ENCODE data around the gene MBNL2. TPM values are rescaled to one million over a fixed set of nuclear protein-coding genes. Genes with fewer than 3 reads are reported as not detected.

Gene MBNL2
- total RNA-seq: 100 to 1,000 TPM in 2 of 3 donors, 10 to 100 TPM in 1; 68.5 to 131 (median 120) TPM

GRCh38 chr13:97221989-97222700 is at the start of gene MBNL2:
Gene MBNL2, plus strand, starts transcription at chr13:97222333. Its CDS starts 53,903 bp downstream, at chr13:97276236.
- no peaks in the 10 kb centered on the region for H3K9me3 ChIP-seq
- H3K36me3 ChIP-seq: no peaks in the 10 kb centered on the region
- no peaks in the 10 kb centered on the region for H3K27me3 ChIP-seq
- peak within 1 kb of the TSS; percentile 89 to 94 for H3K27ac ChIP-seq
- peak; percentile 90 to 93 for DNase-seq (ENCODE audit: low spot score in 2 of 2)
- intact Hi-C loops (cut with DNase I; ENCODE audit: low total_unique reads): loop anchor here (10.0 kb wide), 1 partner anchor 107 kb away; no protein-coding TSS in a partner anchor
- peak within 1 kb of the TSS; percentile 57 to 85 (median 65) for H3K4me3 ChIP-seq
- H3K4me1 ChIP-seq: peaks cover 4 to 9% of the 10 kb centered on the region in 2 donors
- no peak for TF ChIP-seq CTCF (IDR thresholded peaks at IDR 0.05)
- TF ChIP-seq POLR2A (IDR thresholded peaks at IDR 0.05): peak; percentile 83
- TF ChIP-seq POLR2AphosphoS5 (IDR thresholded peaks at IDR 0.05): peak; percentile 70 to 88 (median 77)

- no peak for DNase-seq (ENCODE audit: low spot score in 2 of 2)
These were observed 47.5 kb upstream of the MBNL2 start for GRCh38 chr13:97174638-97175037.

GRCh38 chr13:97175041-97175440 is 47.1 kb upstream of the MBNL2 start:
- DNase-seq (ENCODE audit: low spot score in 2 of 2): no peak
- intact Hi-C loops (cut with DNase I; ENCODE audit: low total_unique reads): no loop called here
- Histone ChIP-seq H3K36me3 (no peaks in the 10 kb centered on the region), H3K4me1 (no peaks in the 10 kb centered on the region), H3K27me3 (no peaks in the 10 kb centered on the region), H3K4me3 (no peak overlapping the region), H3K9me3 (no peaks in the 10 kb centered on the region), H3K27ac (no peak overlapping the region)
- no peak for TF ChIP-seq POLR2AphosphoS5 (IDR thresholded peaks at IDR 0.05)
- TF ChIP-seq CTCF (IDR thresholded peaks at IDR 0.05): no peak
- no peak for TF ChIP-seq POLR2A (IDR thresholded peaks at IDR 0.05)

More at GRCh38 chr13:97174638-97175037, 47.5 kb upstream of the MBNL2 start:
- no peaks in the 10 kb centered on the region for H3K36me3 ChIP-seq
- TF ChIP-seq POLR2A (IDR thresholded peaks at IDR 0.05) (no peak), CTCF (IDR thresholded peaks at IDR 0.05) (no peak), POLR2AphosphoS5 (IDR thresholded peaks at IDR 0.05) (no peak)
- no peaks in the 10 kb centered on the region for H3K4me1 ChIP-seq
- no peak overlapping the region for H3K4me3 ChIP-seq
- no peaks in the 10 kb centered on the region for H3K27me3 ChIP-seq
- intact Hi-C loops (cut with DNase I; ENCODE audit: low total_unique reads): no loop called here
- no peak overlapping the region for H3K27ac ChIP-seq
- H3K9me3 ChIP-seq: no peaks in the 10 kb centered on the region

GRCh38 chr13:97179501-97179900 is 42.6 kb upstream of the MBNL2 start:
- no peaks in the 10 kb centered on the region for H3K4me1 ChIP-seq
- peak in 1 of 3 donors; percentile 55 for TF ChIP-seq POLR2AphosphoS5 (IDR thresholded peaks at IDR 0.05)
- no peak for TF ChIP-seq POLR2A (IDR thresholded peaks at IDR 0.05)
- H3K9me3 ChIP-seq: no peaks in the 10 kb centered on the region
- DNase-seq (ENCODE audit: low spot score in 2 of 2): peak in 1 of 2 donors; percentile 45
- H3K27ac ChIP-seq: no peak overlapping the region
- intact Hi-C loops (cut with DNase I; ENCODE audit: low total_unique reads): no loop called here
- no peaks in the 10 kb centered on the region for H3K27me3 ChIP-seq
- no peak overlapping the region for H3K4me3 ChIP-seq
- no peaks in the 10 kb centered on the region for H3K36me3 ChIP-seq

- DNase-seq (ENCODE audit: low spot score in 2 of 2): no peak
- TF ChIP-seq POLR2AphosphoS5 (IDR thresholded peaks at IDR 0.05): no peak
- no peak for TF ChIP-seq POLR2A (IDR thresholded peaks at IDR 0.05)
- TF ChIP-seq CTCF (IDR thresholded peaks at IDR 0.05): no peak
- Histone ChIP-seq H3K9me3 (no peaks in the 10 kb centered on the region), H3K4me1 (no peaks in the 10 kb centered on the region), H3K27ac (no peak overlapping the region), H3K27me3 (no peaks in the 10 kb centered on the region), H3K4me3 (no peak overlapping the region), H3K36me3 (no peaks in the 10 kb centered on the region)
- intact Hi-C loops (cut with DNase I; ENCODE audit: low total_unique reads): no loop called here
These were observed 39.8 kb upstream of the MBNL2 start for GRCh38 chr13:97182111-97182890.

All from breast epithelium (tissue), 4 donors.